Adrenal gland (tissue), 5 donors: Measurements from ENCODE around the gene TMEM150C.

ENCODE experiments used
- POLR2A ChIP-seq, 2 donors: fragments of 450-650 bp; IDR thresholded peaks; one replicate each; pipeline ENCODE4 v1.6.1; 2017; ENCODE audit warnings: antibody characterized with exemption in 2 of 2, mild to moderate bottlenecking in 2 of 2, moderate library complexity in 1 of 2
- TF ChIP-seq, protein P1 (sequence below), 6 experiments: fragments of 450-650 bp in 4 of 6; fragments of 200-600 bp in 2 of 6; sonication (generic) in 1 of 6; IDR thresholded peaks; 1 replicate in 5 of 6; 2 replicates in 1 of 6; pipeline versions ENCODE4 v1.5.1 to v1.8.0; 2016 to 2021; ENCODE audit warnings: antibody characterized with exemption in 6 of 6, mild to moderate bottlenecking in 2 of 6, moderate library complexity in 1 of 6
- donor health status: DM: no; HTN: no; CAD: no.

DNA sequence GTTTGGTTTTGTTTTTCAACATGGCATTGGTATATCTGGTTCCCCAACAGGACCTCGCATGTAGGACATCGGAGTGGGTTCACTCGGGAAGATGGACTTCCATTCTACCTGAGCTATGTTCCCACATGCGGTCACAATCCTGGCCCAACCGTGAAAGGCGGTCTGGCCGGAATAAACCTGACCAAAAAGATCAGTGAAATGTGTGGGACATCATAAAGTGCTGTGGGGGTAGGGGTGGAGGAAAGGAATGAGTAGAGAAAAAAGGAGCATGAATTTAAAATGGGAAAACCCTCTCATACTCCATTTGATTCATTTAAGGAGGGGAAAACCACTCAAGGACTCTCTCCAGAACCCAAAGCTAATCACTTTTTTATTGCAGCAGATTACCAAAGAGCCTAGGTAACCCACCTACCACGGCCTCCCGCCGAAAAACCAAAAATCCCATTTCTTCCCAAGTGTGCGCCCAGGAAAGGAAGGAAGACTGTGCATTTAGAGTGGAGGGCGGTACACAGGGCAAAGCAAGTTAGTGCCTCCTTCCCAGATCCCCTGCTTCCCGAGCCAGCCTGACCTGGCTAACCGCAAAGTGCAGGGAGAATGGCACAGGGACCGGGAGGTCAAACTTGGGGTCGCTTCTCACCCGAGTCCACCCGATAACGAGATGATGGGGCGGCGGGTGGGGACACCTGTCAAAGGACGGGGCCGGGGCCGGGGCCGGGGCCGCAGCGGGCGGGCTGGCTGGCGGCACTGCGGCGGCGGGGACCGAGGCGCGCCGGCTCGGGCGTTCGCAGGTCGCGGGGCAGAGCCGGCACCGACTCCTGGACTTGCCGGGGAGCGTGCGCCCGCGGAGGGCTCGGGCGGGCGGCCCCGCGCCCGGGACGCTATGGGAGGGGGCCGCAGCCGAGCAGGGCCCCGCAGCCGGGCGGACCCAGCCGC is 669 bp downstream of the TMEM150C start:
- TF ChIP-seq, protein P1, sequence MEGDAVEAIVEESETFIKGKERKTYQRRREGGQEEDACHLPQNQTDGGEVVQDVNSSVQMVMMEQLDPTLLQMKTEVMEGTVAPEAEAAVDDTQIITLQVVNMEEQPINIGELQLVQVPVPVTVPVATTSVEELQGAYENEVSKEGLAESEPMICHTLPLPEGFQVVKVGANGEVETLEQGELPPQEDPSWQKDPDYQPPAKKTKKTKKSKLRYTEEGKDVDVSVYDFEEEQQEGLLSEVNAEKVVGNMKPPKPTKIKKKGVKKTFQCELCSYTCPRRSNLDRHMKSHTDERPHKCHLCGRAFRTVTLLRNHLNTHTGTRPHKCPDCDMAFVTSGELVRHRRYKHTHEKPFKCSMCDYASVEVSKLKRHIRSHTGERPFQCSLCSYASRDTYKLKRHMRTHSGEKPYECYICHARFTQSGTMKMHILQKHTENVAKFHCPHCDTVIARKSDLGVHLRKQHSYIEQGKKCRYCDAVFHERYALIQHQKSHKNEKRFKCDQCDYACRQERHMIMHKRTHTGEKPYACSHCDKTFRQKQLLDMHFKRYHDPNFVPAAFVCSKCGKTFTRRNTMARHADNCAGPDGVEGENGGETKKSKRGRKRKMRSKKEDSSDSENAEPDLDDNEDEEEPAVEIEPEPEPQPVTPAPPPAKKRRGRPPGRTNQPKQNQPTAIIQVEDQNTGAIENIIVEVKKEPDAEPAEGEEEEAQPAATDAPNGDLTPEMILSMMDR (IDR thresholded peaks at IDR 0.05): no peak
- TF ChIP-seq POLR2A (IDR thresholded peaks at IDR 0.05): no peak
